Measurements from ENCODE around the gene VWDE. TPM values are rescaled to one million over a fixed set of nuclear protein-coding genes. Genes with fewer than 3 reads are reported as not detected.

The VWDE gene
- total and polyA plus RNA-seq, 2 of the 8 experiments (the other 6 are each of a cell fraction or from before 2014, with no cell fraction given), result 11.0 to 21.2 TPM

DNA sequence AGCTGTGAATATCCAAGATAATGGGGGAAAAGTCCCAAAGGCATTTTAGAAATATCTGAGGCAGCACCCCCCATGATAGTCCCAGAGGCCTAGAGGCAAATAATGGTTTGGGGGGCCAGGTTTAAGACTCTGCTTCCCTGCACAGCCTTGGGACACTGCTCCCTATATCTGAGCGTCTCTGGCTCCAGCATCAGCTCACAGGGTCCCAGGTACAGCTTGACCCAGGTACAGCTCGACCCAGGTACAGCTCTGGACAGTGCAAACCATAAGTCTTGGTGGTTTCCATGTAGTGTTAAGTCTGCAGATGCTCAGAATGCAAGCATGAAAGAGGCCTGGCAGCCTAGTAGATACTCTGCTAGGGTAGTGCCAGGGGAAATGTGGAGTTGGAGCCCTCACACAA lies 47.0 kb upstream of the VWDE start:
- Histone ChIP-seq H3K9ac (replicated peaks in 1 of 4; ENCODE audit: extremely low read depth in 1 of 4, low read depth in 3 of 4, low read length in 3 of 4) (no peak overlapping the region), H2BK120ac (replicated peaks; ENCODE audit: low read depth, low read length) (peak overlapping the region; percentile 87), H3K4ac (replicated peaks; ENCODE audit: insufficient read length, low read depth, low read length) (no peak overlapping the region), H3K27me3 (replicated peaks in 1 of 4; ENCODE audit: control insufficient read depth in 3 of 4, extremely low read depth in 1 of 4, insufficient read depth in 3 of 4, low read length in 3 of 4) (no peaks in the 10 kb centered on the region), H3K27ac (ENCODE audit: low read depth, low read length) (no peak overlapping the region), H2BK5ac (ENCODE audit: low read depth, low read length) (peak overlapping the region; percentile 68; the same call in 1 of the 2 replicates), H4K20me1 (replicated peaks in 1 of 2; ENCODE audit: control insufficient read depth in 1 of 2, insufficient read depth in 2 of 2, low read length in 2 of 2) (no peaks in the 10 kb centered on the region), H3K4me3 (ENCODE audit: extremely low read depth in 1 of 4, insufficient read depth in 2 of 4, low read depth in 3 of 4, low read length in 4 of 4) (no peak overlapping the region), H3K4me2 (ENCODE audit: insufficient read depth in 1 of 2, low read depth in 2 of 2, low read length in 2 of 2) (no peak overlapping the region), H2BK15ac (ENCODE audit: low read length) (peak overlapping the region; percentile 81; the same call in 1 of the 2 replicates), H3K23ac (ENCODE audit: insufficient read length) (no peak overlapping the region), H4K5ac (ENCODE audit: insufficient read length, low read depth, low read length) (peak overlapping the region; percentile 12), H3K23me2 (ENCODE audit: low read depth, low read length) (no peaks in the 10 kb centered on the region), H2BK20ac (ENCODE audit: low read length) (peak overlapping the region; percentile 95; the same call in 1 of the 2 replicates), H3K4me1 (replicated peaks in 1 of 4; ENCODE audit: control insufficient read depth in 3 of 4, insufficient read depth in 4 of 4, low read length in 3 of 4) (peaks cover 0 to 5% (median 3%) of the 10 kb centered on the region in 4 experiments; a peak in 3 of 7 replicates), H3K79me2 (ENCODE audit: control insufficient read depth in 1 of 2, insufficient read depth in 2 of 2, low read length in 2 of 2) (no peaks in the 10 kb centered on the region), H3K14ac (ENCODE audit: insufficient read length) (no peak overlapping the region), H3K9me3 (ENCODE audit: insufficient read depth in 2 of 2, low read depth in 1 of 2, low read length in 1 of 2) (0 out of 4 replicates have a peak, but pooled peaks cover 0 to 3% of the 10 kb centered on the region in 2 experiments), H2BK12ac (ENCODE audit: low read depth, low read length) (peak overlapping the region; percentile 5; the same call in 1 of the 2 replicates), H3K18ac (ENCODE audit: extremely low read depth, low read length) (peak overlapping the region; percentile 83; the same call in 1 of the 2 replicates), H4K91ac (replicated peaks; ENCODE audit: insufficient read length, low read length) (peak overlapping the region; percentile 93), H4K8ac (ENCODE audit: extremely low read depth, insufficient read depth, low read length) (no peak overlapping the region), H2AK5ac (ENCODE audit: low read depth, low read length) (no peak overlapping the region), H3K56ac (replicated peaks; ENCODE audit: insufficient read length, low read depth, low read length) (no peak overlapping the region), H3K79me1 (ENCODE audit: low read depth, low read length) (no peaks in the 10 kb centered on the region), H2AFZ (ENCODE audit: low read length) (no peak overlapping the region), H3K36me3 (ENCODE audit: control insufficient read depth in 2 of 4, insufficient read depth in 4 of 4, low read length in 3 of 4) (no peaks in the 10 kb centered on the region)
- DNase-seq (ENCODE audit: low read depth in 1 of 2, low spot score in 2 of 2), result no peak
- FAIRE-seq, result no peak
- no peak for TF ChIP-seq ASH2L (IDR thresholded peaks at IDR 0.05; ENCODE audit: low read length)
- no peak for TF ChIP-seq FOSL1 (IDR thresholded peaks at IDR 0.05; ENCODE audit: insufficient read depth, low read depth, low read length)
- TF ChIP-seq SAP30 (IDR thresholded peaks at IDR 0.05; ENCODE audit: insufficient read depth, insufficient replicate concordance, low read length), result no peak
- TF ChIP-seq, protein P1, sequence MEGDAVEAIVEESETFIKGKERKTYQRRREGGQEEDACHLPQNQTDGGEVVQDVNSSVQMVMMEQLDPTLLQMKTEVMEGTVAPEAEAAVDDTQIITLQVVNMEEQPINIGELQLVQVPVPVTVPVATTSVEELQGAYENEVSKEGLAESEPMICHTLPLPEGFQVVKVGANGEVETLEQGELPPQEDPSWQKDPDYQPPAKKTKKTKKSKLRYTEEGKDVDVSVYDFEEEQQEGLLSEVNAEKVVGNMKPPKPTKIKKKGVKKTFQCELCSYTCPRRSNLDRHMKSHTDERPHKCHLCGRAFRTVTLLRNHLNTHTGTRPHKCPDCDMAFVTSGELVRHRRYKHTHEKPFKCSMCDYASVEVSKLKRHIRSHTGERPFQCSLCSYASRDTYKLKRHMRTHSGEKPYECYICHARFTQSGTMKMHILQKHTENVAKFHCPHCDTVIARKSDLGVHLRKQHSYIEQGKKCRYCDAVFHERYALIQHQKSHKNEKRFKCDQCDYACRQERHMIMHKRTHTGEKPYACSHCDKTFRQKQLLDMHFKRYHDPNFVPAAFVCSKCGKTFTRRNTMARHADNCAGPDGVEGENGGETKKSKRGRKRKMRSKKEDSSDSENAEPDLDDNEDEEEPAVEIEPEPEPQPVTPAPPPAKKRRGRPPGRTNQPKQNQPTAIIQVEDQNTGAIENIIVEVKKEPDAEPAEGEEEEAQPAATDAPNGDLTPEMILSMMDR (IDR thresholded peaks at IDR 0.05; ENCODE audit: control extremely low read depth in 1 of 3, insufficient read depth in 1 of 3, low read depth in 1 of 3, low read length in 3 of 3), result no peak
- no peak for TF ChIP-seq RFX5 (IDR thresholded peaks at IDR 0.05; ENCODE audit: borderline replicate concordance, low read depth, low read length)
- no peak for TF ChIP-seq GABPA (IDR thresholded peaks at IDR 0.05; ENCODE audit: borderline replicate concordance, insufficient read depth, low read length)
- ChIA-PET POLR2A (ENCODE audit: partially characterized antibody) (interaction anchor here (0.8 kb wide), 1 partner anchor 12 kb away, joined by 3 read pairs; no protein-coding TSS in a partner anchor), CTCF (ENCODE audit: partially characterized antibody) (interaction anchor here (0.6 to 2.7 kb wide), 8 partner anchors 9 to 69 kb away, joined by 3 to 13 read pairs (median 8); no protein-coding TSS in a partner anchor)
- WGBS, 2 experiments (ENCODE audit: extremely low coverage in 1 of 2, insufficient coverage in 1 of 2, insufficient read length in 1 of 2, insufficient replicate concordance in 2 of 2, low coverage in 1 of 2, low lambda C conversion rate in 2 of 2, missing lambda C conversion rate in 1 of 2), result 87% methylated on average over 2 of the region's 2 CpGs; no CpG with 5 or more reads in 1 of the 2 experiments

All from H1 (cell line).